Stimulated activated CD4-positive, alpha-beta T cell treated with anti-CD3 and anti-CD28 coated beads, Interleukin-2, amount 100 ng/mL, for 48 hours (primary cell): ENCODE data around the gene RNF115.
A peak's percentile ranks its signal among the peaks of the same experiment; 100 is the strongest.
"Not testable (repeated sequence)": the region's sequence is repeated elsewhere in the genome, so short reads cannot be mapped to it uniquely, and the experiment has no call there.

Source experiments
- DNase-seq, 2 donors: peaks; one replicate each; pipeline ENCODE4 v3.0.0-alpha.2; 2020

Gene RNF115

GRCh38 chr1:145726193-145726592 is 97.7 kb downstream of the RNF115 start:
- not testable (repeated sequence) for DNase-seq

- DNase-seq = peak; percentile 68 to 77
Measured at GRCh38 chr1:145720878-145721671, 102.8 kb downstream of the RNF115 start.

GRCh38 chr1:145720556-145720877 is 103.4 kb downstream of the RNF115 start:
- DNase-seq = no peak

GRCh38 chr1:145719230-145720079 is 104.4 kb downstream of the RNF115 start, which contains the start of gene CD160:
Gene CD160, plus strand, starts transcription at chr1:145719499. Its CDS starts 8,829 bp downstream, at chr1:145728328.
- DNase-seq = no peak

GRCh38 chr1:145718465-145718864 is 105.4 kb downstream of the RNF115 start:
- DNase-seq = not testable (repeated sequence)

- DNase-seq = no peak
Measured at GRCh38 chr1:145717833-145718232, 106.1 kb downstream of the RNF115 start.

GRCh38 chr1:145716641-145717345 is 107.1 kb downstream of the RNF115 start:
- DNase-seq = no peak

- no peak for DNase-seq
Measured at GRCh38 chr1:145714524-145715111, 109.3 kb downstream of the RNF115 start.

- no peak for DNase-seq
Measured at GRCh38 chr1:145711213-145711651, 112.7 kb downstream of the RNF115 start.

GRCh38 chr1:145710291-145711027 is 113.4 kb downstream of the RNF115 start:
- DNase-seq = no peak

- no peak for DNase-seq
Measured at GRCh38 chr1:145708063-145708462, 115.8 kb downstream of the RNF115 start.

- no peak for DNase-seq
Measured at GRCh38 chr1:145707183-145707867, 116.6 kb downstream of the RNF115 start, which contains the start of gene PDZK1. Gene PDZK1, minus strand, starts transcription at chr1:145707368. Its CDS starts 19,347 bp downstream, at chr1:145688021.

GRCh38 chr1:145706086-145706664 is 117.7 kb downstream of the RNF115 start:
- DNase-seq = no peak

GRCh38 chr1:145705622-145706021 is 118.3 kb downstream of the RNF115 start:
- DNase-seq = no peak

- DNase-seq = no peak
Measured at GRCh38 chr1:145702826-145703225, 121.1 kb downstream of the RNF115 start.

GRCh38 chr1:145702052-145702451 is 121.8 kb downstream of the RNF115 start:
- no peak for DNase-seq

- no peak for DNase-seq
Measured at GRCh38 chr1:145701306-145701862, 122.5 kb downstream of the RNF115 start.

GRCh38 chr1:145696630-145696960 is 127.3 kb downstream of the RNF115 start:
- no peak for DNase-seq

GRCh38 chr1:145695821-145696629 is 127.9 kb downstream of the RNF115 start:
- no peak for DNase-seq
